Astrocyte (in vitro differentiated cells and primary cell): ENCODE measurements around the gene SEC23A.

Source experiments
- CTCF ChIP-seq: IDR thresholded peaks from 2 replicates; pipeline ENCODE4 v1.5.1; 2011; ENCODE audit warnings: low read depth, mild to moderate bottlenecking, inconsistent platforms, low read length, moderate library complexity; ENCODE audit not compliant: insufficient read depth
- EZH2 ChIP-seq: IDR thresholded peaks from 2 replicates; pipeline ENCODE4 v1.6.1; 2012; ENCODE audit warnings: mild to moderate bottlenecking, low read length, inconsistent platforms; ENCODE audit not compliant: insufficient read depth

- TF ChIP-seq CTCF (no peak), EZH2 (no peak)
Observed at GRCh38 chr14:39030209-39030608, 72.8 kb downstream of the SEC23A start.
